ENCODE data around the gene FADS2.

DNA sequence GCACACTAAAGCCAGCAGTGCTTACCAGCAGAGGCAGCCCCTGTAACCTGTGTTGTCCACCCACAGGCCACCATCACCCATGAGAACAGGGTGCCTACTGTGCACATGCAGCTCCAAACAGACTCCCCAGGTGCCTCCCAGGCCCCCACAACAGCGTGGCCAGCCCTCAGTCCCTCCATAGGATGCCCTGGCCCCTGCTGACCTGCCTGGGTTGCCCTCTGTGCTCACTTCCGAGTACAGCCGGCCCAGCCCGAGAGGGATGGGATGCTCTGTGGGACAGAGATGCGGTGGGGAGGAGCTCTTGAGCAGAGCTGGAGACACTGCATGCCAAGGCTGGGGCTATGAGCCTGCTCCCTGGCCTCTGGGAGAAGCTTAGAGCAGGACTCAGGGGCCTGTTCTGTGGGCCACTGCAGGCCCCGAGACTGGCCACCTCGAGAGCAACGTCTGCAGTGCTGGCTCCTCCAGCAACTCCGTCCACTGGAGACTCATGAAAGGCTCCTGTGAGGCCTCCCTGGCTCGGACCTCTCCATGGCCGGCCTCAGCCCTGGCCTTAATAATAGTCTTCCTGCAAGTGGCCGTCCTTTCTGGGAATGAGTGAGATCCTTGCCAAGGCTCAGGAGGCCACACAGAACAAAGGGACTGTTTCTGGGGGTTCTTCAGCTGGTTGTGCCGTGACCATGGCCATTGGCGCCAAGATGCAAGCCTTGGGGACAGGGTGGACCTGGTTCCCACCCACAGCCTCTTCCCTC, 27.0 kb downstream of the FADS2 start:
- TF ChIP-seq, protein P1, sequence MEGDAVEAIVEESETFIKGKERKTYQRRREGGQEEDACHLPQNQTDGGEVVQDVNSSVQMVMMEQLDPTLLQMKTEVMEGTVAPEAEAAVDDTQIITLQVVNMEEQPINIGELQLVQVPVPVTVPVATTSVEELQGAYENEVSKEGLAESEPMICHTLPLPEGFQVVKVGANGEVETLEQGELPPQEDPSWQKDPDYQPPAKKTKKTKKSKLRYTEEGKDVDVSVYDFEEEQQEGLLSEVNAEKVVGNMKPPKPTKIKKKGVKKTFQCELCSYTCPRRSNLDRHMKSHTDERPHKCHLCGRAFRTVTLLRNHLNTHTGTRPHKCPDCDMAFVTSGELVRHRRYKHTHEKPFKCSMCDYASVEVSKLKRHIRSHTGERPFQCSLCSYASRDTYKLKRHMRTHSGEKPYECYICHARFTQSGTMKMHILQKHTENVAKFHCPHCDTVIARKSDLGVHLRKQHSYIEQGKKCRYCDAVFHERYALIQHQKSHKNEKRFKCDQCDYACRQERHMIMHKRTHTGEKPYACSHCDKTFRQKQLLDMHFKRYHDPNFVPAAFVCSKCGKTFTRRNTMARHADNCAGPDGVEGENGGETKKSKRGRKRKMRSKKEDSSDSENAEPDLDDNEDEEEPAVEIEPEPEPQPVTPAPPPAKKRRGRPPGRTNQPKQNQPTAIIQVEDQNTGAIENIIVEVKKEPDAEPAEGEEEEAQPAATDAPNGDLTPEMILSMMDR (IDR thresholded peaks at IDR 0.05), result no peak
- no peak for TF ChIP-seq POLR2A (IDR thresholded peaks at IDR 0.05)
